HG03469 (cell line): ENCODE results near the gene CHST15.
"Not testable (repeated sequence)": the region's sequence is repeated elsewhere in the genome, so short reads cannot be mapped to it uniquely, and the experiment has no call there.

Experiments
- ATAC-seq: cut with Tn5 transposase; IDR thresholded peaks from one replicate; pipeline ENCODE4 v1.9.1; 2021; ENCODE audit warnings: mild to moderate bottlenecking, moderate library complexity, moderate number of reproducible peaks; ENCODE audit not compliant: unreplicated experiment

The CHST15 gene

GRCh38 chr10:124101351-124101750, 8.0 kb upstream of the CHST15 start:
- ATAC-seq: no peak

- not testable (repeated sequence) for ATAC-seq
Observed at GRCh38 chr10:124100651-124101050, 7.3 kb upstream of the CHST15 start.

GRCh38 chr10:124100124-124100523, 6.7 kb upstream of the CHST15 start:
- ATAC-seq: no peak

- no peak for ATAC-seq
Observed at GRCh38 chr10:124099604-124100003, 6.2 kb upstream of the CHST15 start.

GRCh38 chr10:124098575-124098974, 5.2 kb upstream of the CHST15 start:
- no peak for ATAC-seq

- no peak for ATAC-seq
Observed at GRCh38 chr10:124097883-124098282, 4.5 kb upstream of the CHST15 start.

GRCh38 chr10:124096494-124096893, 3.1 kb upstream of the CHST15 start:
- no peak for ATAC-seq

- not testable (repeated sequence) for ATAC-seq
Observed at GRCh38 chr10:124095801-124096200, 2.4 kb upstream of the CHST15 start.

- no peak for ATAC-seq
Observed at GRCh38 chr10:124095096-124095495, 1.7 kb upstream of the CHST15 start.

- ATAC-seq: no peak
Observed at GRCh38 chr10:124094419-124094785, 1.0 kb upstream of the CHST15 start.

- not testable (repeated sequence) for ATAC-seq
Observed at GRCh38 chr10:124093774-124094418, 498 bp upstream of the CHST15 start.

- no peak for ATAC-seq
Observed at GRCh38 chr10:124092250-124092859, 1.0 kb downstream of the CHST15 start.

- ATAC-seq: no peak
Observed at GRCh38 chr10:124091646-124092249, 1.6 kb downstream of the CHST15 start.

GRCh38 chr10:124090601-124091209, 2.7 kb downstream of the CHST15 start:
- no peak for ATAC-seq

GRCh38 chr10:124089859-124090258, 3.5 kb downstream of the CHST15 start:
- no peak for ATAC-seq

- no peak for ATAC-seq
Observed at GRCh38 chr10:124088915-124089314, 4.5 kb downstream of the CHST15 start.

GRCh38 chr10:124087672-124088634, 5.4 kb downstream of the CHST15 start:
- ATAC-seq: no peak

GRCh38 chr10:124086787-124087671, 6.4 kb downstream of the CHST15 start:
- ATAC-seq: no peak

- no peak for ATAC-seq
Observed at GRCh38 chr10:124086097-124086710, 7.2 kb downstream of the CHST15 start.
